IMR-90 (cell line): ENCODE measurements around the gene GCC1.

Experiments used
- CEBPB ChIP-seq: IDR thresholded peaks from 2 replicates; pipeline ENCODE4 v1.6.1; 2012; ENCODE audit warnings: low read depth, low read length, improper control_type of control experiment
- CHD1 ChIP-seq: IDR thresholded peaks from 2 replicates; pipeline ENCODE4 v1.6.1; 2012; ENCODE audit warnings: low read depth, low read length, improper control_type of control experiment
- MAFK ChIP-seq: IDR thresholded peaks from 2 replicates; pipeline ENCODE4 v1.6.1; 2012; ENCODE audit warnings: low read depth, low read length, improper control_type of control experiment
- MAZ ChIP-seq: IDR thresholded peaks from 2 replicates; pipeline ENCODE4 v1.6.1; 2012; ENCODE audit warnings: low read depth, mild to moderate bottlenecking, low read length, improper control_type of control experiment, moderate library complexity, borderline replicate concordance
- POLR2A ChIP-seq: IDR thresholded peaks from 2 replicates; pipeline ENCODE4 v1.6.1; 2012; ENCODE audit warnings: mild to moderate bottlenecking, low read depth, low read length
- RAD21 ChIP-seq: IDR thresholded peaks from 2 replicates; pipeline ENCODE4 v1.6.1; 2012; ENCODE audit warnings: low read length, improper control_type of control experiment
- USF2 ChIP-seq: fragments of 150-350 bp; IDR thresholded peaks from 2 replicates; pipeline ENCODE4 v1.6.1; 2017; ENCODE audit warnings: mild to moderate bottlenecking, antibody characterized with exemption, low read length, low read depth
- TF ChIP-seq, protein P1 (sequence below): conservative IDR thresholded peaks from 2 replicates; pipeline ENCODE4 v1.5.1; 2012; ENCODE audit warnings: mild to moderate bottlenecking, low read depth, low read length, improper control_type of control experiment
- TF ChIP-seq, protein P2 (sequence below): fragments of 150-350 bp; IDR thresholded peaks from 2 replicates; pipeline ENCODE4 v1.6.1; 2016; ENCODE audit warnings: low read depth, mild to moderate bottlenecking, low read length, moderate library complexity, borderline replicate concordance

DNA sequence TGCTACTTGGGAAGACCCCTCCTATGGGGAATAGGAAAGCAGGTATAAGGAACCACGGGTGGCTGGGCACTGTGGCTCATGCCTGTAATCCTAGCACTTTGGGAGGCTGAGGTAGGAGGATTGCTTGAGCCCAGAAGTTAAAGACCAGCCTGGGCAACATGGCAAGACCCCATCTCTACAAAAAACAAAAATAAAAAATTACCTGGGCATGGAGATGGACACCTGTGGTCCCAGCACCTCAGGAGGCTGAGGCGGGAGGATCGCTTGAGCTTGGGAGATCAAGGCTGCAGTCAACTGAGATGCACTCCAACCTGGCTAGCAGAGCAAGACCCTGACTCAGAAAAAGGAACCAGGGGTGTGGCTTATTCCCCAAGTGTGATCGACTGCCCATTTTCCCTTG, 7.2 kb upstream of the GCC1 start:
- TF ChIP-seq, protein P1, sequence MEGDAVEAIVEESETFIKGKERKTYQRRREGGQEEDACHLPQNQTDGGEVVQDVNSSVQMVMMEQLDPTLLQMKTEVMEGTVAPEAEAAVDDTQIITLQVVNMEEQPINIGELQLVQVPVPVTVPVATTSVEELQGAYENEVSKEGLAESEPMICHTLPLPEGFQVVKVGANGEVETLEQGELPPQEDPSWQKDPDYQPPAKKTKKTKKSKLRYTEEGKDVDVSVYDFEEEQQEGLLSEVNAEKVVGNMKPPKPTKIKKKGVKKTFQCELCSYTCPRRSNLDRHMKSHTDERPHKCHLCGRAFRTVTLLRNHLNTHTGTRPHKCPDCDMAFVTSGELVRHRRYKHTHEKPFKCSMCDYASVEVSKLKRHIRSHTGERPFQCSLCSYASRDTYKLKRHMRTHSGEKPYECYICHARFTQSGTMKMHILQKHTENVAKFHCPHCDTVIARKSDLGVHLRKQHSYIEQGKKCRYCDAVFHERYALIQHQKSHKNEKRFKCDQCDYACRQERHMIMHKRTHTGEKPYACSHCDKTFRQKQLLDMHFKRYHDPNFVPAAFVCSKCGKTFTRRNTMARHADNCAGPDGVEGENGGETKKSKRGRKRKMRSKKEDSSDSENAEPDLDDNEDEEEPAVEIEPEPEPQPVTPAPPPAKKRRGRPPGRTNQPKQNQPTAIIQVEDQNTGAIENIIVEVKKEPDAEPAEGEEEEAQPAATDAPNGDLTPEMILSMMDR, result no peak
- TF ChIP-seq CEBPB (no peak), MAZ (no peak), MAFK (no peak), RAD21 (no peak), POLR2A (no peak), USF2 (no peak), CHD1 (no peak)
- TF ChIP-seq, protein P2, sequence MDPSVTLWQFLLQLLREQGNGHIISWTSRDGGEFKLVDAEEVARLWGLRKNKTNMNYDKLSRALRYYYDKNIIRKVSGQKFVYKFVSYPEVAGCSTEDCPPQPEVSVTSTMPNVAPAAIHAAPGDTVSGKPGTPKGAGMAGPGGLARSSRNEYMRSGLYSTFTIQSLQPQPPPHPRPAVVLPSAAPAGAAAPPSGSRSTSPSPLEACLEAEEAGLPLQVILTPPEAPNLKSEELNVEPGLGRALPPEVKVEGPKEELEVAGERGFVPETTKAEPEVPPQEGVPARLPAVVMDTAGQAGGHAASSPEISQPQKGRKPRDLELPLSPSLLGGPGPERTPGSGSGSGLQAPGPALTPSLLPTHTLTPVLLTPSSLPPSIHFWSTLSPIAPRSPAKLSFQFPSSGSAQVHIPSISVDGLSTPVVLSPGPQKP, result no peak
